ENCODE measurements around the gene OST4.

Gene OST4

DNA sequence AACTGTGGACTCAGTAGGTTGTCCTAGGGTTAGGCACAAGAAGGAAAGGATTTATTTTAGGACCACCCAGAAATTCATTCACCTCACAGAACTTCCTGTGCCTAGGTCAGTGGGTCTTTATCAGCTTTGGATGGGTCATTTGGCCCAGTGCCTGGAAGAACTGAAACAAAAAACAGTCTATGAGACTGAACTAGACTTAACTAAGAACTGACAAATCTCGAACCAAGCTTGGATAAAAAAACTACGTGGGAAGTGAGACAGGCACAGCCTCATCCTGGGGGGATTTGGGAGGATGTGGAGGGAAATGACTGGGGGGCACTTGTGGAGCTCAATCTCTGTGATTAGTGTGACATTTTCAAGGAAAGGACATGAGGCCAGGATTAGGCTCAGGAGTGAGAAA lies 2.3 kb upstream of the OST4 start:
- Histone ChIP-seq H3K27me3 (ENCODE audit: control insufficient read depth, insufficient read depth, low read length) (no peaks in the 10 kb centered on the region), H3K27ac (peak overlapping the region; percentile 36), H3K9me3 (ENCODE audit: control insufficient read depth, low read length) (no peaks in the 10 kb centered on the region), H3K4me3 (ENCODE audit: low read depth, low read length) (no peak overlapping the region), H3K4me1 (peaks cover 12% of the 10 kb centered on the region), H3K79me2 (peaks cover 19% of the 10 kb centered on the region), H3K4me2 (ENCODE audit: low read length) (no peak overlapping the region), H3K9ac (no peak overlapping the region), H2AFZ (no peak overlapping the region), H3K36me3 (ENCODE audit: control insufficient read depth, insufficient read depth, low read length) (no peaks in the 10 kb centered on the region)
- TF ChIP-seq, protein P1, sequence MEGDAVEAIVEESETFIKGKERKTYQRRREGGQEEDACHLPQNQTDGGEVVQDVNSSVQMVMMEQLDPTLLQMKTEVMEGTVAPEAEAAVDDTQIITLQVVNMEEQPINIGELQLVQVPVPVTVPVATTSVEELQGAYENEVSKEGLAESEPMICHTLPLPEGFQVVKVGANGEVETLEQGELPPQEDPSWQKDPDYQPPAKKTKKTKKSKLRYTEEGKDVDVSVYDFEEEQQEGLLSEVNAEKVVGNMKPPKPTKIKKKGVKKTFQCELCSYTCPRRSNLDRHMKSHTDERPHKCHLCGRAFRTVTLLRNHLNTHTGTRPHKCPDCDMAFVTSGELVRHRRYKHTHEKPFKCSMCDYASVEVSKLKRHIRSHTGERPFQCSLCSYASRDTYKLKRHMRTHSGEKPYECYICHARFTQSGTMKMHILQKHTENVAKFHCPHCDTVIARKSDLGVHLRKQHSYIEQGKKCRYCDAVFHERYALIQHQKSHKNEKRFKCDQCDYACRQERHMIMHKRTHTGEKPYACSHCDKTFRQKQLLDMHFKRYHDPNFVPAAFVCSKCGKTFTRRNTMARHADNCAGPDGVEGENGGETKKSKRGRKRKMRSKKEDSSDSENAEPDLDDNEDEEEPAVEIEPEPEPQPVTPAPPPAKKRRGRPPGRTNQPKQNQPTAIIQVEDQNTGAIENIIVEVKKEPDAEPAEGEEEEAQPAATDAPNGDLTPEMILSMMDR (IDR thresholded peaks at IDR 0.05): no peak

DNA sequence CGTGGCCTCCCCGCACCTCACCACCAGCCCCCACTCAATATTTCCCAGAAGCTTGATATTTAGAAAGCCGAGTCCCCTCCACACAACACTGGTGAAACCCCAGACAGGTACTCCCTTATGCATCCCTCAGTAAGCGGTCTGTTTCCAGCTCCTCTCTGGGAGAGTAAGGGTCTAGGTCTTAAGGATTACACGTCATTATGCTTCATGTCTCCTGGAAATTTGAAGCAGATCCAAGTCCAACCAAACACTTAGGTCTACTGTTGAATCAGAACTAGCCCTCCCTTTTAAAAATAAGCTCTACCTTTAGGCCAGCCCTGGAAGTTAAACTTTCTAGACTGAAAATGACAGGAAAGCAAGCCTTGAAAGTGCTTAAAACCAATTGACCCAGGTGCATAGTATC lies 1.5 kb upstream of the OST4 start:
- Histone ChIP-seq H3K27ac (no peak overlapping the region), H3K4me2 (ENCODE audit: low read length) (no peak overlapping the region), H3K4me1 (peaks cover 12% of the 10 kb centered on the region), H3K27me3 (ENCODE audit: control insufficient read depth, insufficient read depth, low read length) (no peaks in the 10 kb centered on the region), H2AFZ (no peak overlapping the region), H3K9me3 (ENCODE audit: control insufficient read depth, low read length) (no peaks in the 10 kb centered on the region), H3K4me3 (ENCODE audit: low read depth, low read length) (no peak overlapping the region), H3K79me2 (peaks cover 22% of the 10 kb centered on the region), H3K36me3 (ENCODE audit: control insufficient read depth, insufficient read depth, low read length) (no peaks in the 10 kb centered on the region), H3K9ac (no peak overlapping the region)
- TF ChIP-seq, protein P1 (IDR thresholded peaks at IDR 0.05): no peak

DNA sequence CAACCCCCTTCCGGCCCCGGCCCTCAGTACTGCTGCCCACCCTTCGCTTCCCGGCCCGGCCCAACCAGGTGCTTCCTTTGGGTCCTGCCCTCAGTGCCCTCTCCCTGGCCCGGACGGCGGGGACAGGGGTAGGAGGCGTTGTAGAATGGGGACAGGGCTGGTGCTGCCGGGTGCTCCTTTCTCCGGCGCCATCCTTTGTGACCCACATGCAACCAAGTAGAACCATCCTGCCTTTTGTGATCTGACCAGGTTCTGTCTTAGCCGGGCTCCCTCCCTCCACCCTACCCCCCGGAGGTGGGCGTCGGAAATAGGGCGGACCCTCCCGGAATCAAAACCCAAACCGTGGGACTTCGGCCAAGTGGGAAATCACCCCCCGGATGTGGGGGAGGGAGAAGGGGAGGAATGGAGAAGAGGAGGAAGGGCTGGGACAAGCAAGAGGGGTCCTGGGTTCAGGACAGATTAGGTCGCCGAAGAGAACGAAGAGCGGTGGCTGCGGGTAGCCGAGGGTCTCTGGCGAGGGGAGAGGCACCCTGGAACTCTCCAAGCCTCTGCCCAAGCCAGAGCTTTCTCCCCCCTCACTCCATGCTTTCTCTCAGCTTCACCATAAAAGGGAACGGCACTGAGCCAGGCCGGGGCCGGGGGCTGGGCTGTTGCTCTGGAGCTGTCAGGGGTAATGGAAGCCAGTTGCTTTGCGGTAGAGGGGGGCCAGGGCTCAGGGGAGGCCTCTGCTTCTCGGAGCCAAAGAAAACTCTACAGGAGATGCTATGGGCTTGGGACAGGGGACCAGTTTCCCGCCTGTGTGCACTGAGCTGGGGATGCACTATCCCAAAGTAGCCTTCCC lies 756 bp upstream of the OST4 start:
- TF ChIP-seq, protein P1 (IDR thresholded peaks at IDR 0.05): no peak
- Histone ChIP-seq H3K9ac (no peak overlapping the region), H3K4me3 (ENCODE audit: low read depth, low read length) (peak overlapping the region; percentile 63), H3K27me3 (ENCODE audit: control insufficient read depth, insufficient read depth, low read length) (no peaks in the 10 kb centered on the region), H2AFZ (peak overlapping the region; percentile 95), H3K4me1 (peaks cover 12% of the 10 kb centered on the region), H3K36me3 (ENCODE audit: control insufficient read depth, insufficient read depth, low read length) (no peaks in the 10 kb centered on the region), H3K79me2 (peaks cover 22% of the 10 kb centered on the region), H3K4me2 (ENCODE audit: low read length) (peak overlapping the region; percentile 86), H3K9me3 (ENCODE audit: control insufficient read depth, low read length) (no peaks in the 10 kb centered on the region), H3K27ac (peak overlapping the region; percentile 74)

DNA sequence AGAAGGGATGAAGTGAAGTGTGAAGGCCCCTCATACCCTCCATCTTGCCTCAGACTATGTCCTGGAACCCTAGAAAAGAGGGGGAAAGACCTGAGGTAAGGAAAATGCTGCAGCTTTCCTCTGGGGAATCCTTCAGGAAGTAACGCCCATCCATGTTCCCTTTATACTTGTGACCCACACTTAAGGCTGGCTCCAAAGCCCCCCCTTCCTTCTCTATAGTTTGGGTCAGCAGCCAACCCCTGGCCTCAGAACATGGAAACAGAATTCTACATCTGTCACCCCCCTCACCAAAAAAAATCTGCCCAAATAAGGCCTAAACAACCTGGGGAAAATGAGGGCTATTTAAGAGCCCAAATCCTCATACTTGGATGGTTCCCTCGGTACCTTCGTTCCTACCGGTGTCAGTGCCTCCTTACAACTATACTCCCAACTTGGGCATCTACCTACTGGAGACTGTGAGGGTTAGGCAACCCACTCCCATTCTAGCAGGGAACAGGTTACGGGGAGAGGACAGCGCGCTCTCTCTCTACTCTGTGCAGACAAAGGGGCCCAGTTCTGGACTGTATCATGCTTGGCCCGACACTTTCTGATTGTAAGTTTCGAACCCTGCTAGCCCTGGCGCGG lies 689 bp downstream of the OST4 start:
- H2AFZ ChIP-seq: peak overlapping the region; percentile 98
- peak overlapping the region; percentile 68 for H3K27ac ChIP-seq
- H3K4me3 ChIP-seq (ENCODE audit: low read depth, low read length): peak overlapping the region; percentile 87
- no peaks in the 10 kb centered on the region for H3K9me3 ChIP-seq (ENCODE audit: control insufficient read depth, low read length)
- peak overlapping the region; percentile 62 for H3K4me2 ChIP-seq (ENCODE audit: low read length)
- peak overlapping the region; percentile 51 for H3K9ac ChIP-seq
- H3K36me3 ChIP-seq (ENCODE audit: control insufficient read depth, insufficient read depth, low read length): no peaks in the 10 kb centered on the region
- peaks cover 22% of the 10 kb centered on the region for H3K79me2 ChIP-seq
- H3K27me3 ChIP-seq (ENCODE audit: control insufficient read depth, insufficient read depth, low read length): no peaks in the 10 kb centered on the region
- H3K4me1 ChIP-seq: peaks cover 12% of the 10 kb centered on the region
- TF ChIP-seq, protein P1 (IDR thresholded peaks at IDR 0.05): no peak
